Fibroblast of pulmonary artery (primary cell): ENCODE results near the gene MAP3K19.

Source experiments
- DNase-seq: peaks from one replicate; pipeline ENCODE4 v3.0.0-alpha.2; 2010; ENCODE audit warnings: low read depth
- H3K4me3 ChIP-seq: replicated peaks from 2 replicates; pipeline ENCODE4 v1.5.1; 2011; ENCODE audit warnings: low read depth, mild to moderate bottlenecking, control low read depth, low read length, moderate library complexity
- TF ChIP-seq, protein P1 (sequence below): IDR thresholded peaks from 2 replicates; pipeline ENCODE4 v1.5.1; 2011; ENCODE audit warnings: mild to moderate bottlenecking, control low read depth, low read length, inconsistent platforms; ENCODE audit errors: missing control alignments

Gene MAP3K19

DNA sequence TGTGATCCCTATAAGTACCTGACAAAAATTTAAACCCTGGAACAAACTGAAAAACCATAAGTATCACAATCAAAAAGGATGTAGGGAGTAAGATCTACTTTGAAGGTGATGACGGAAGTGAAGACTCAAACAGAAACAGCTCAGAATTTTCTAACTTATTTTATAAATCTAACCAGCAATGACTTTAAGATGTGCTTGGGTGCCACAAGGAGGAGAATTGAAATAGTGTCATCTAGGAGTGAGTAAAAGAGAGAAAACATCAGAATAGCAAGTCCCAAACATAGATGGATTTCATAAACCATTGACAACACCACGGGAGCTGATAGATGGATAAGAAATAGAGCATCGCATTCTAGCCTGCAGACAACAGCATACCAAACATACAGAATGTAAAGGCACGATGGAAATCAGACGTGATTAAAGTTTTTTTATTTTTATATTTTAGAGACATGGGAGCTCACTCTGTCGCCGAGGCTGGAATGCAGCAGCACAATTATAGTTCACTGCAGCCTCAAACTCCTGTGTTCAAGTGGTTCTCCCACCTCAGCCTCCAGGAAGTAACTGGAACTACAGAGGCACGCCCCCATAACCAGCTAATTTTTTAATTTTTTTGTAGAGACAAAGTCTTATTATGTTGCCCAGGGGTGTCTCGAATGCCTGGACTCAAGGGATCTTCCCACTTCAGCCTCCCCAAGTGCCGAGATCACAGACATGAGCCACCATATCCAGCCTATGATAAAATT, 36.9 kb downstream of the MAP3K19 start:
- no peak for DNase-seq
- H3K4me3 ChIP-seq = no peak overlapping the region
- TF ChIP-seq, protein P1, sequence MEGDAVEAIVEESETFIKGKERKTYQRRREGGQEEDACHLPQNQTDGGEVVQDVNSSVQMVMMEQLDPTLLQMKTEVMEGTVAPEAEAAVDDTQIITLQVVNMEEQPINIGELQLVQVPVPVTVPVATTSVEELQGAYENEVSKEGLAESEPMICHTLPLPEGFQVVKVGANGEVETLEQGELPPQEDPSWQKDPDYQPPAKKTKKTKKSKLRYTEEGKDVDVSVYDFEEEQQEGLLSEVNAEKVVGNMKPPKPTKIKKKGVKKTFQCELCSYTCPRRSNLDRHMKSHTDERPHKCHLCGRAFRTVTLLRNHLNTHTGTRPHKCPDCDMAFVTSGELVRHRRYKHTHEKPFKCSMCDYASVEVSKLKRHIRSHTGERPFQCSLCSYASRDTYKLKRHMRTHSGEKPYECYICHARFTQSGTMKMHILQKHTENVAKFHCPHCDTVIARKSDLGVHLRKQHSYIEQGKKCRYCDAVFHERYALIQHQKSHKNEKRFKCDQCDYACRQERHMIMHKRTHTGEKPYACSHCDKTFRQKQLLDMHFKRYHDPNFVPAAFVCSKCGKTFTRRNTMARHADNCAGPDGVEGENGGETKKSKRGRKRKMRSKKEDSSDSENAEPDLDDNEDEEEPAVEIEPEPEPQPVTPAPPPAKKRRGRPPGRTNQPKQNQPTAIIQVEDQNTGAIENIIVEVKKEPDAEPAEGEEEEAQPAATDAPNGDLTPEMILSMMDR = no peak

DNA sequence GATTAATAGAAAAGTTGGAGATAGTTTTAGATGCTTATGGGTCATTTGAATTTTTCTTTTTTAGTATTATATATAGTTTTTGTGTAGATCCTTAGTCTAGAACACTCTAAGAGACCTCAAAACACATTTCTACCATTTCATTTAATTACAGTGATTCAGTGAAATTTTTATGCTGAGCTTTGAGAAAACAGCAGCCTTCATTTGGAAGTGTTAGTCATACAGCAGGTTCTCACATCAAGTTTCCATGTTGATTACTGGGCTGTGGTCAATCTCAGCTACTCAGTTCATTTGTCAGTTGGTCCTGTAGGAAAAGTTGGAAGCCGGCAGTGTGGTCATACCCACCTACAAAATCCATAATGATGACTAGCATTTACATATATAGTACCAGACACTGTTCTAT, 37.9 kb downstream of the MAP3K19 start:
- TF ChIP-seq, protein P1 = no peak
- DNase-seq = no peak
- H3K4me3 ChIP-seq = no peak overlapping the region

DNA sequence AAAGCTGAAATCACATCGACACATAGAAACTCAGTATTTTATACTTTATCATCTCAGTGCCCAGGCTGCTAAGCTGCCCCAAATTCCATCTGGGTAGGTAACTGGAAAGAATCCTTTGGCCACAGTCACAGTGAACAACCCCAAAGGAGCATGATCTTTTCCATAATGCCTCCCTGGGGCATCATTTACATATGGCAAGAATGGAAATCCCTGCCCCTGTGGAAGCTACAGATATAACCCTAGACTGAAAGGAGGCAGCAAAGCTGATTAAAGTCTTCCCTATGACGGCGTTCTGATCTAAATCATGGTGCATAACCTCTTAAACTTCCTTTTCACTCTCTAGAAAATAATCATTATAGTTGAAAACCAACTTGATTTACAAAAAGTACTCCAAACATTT, 41.5 kb downstream of the MAP3K19 start:
- no peak for DNase-seq
- no peak overlapping the region for H3K4me3 ChIP-seq
- TF ChIP-seq, protein P1 = no peak

DNA sequence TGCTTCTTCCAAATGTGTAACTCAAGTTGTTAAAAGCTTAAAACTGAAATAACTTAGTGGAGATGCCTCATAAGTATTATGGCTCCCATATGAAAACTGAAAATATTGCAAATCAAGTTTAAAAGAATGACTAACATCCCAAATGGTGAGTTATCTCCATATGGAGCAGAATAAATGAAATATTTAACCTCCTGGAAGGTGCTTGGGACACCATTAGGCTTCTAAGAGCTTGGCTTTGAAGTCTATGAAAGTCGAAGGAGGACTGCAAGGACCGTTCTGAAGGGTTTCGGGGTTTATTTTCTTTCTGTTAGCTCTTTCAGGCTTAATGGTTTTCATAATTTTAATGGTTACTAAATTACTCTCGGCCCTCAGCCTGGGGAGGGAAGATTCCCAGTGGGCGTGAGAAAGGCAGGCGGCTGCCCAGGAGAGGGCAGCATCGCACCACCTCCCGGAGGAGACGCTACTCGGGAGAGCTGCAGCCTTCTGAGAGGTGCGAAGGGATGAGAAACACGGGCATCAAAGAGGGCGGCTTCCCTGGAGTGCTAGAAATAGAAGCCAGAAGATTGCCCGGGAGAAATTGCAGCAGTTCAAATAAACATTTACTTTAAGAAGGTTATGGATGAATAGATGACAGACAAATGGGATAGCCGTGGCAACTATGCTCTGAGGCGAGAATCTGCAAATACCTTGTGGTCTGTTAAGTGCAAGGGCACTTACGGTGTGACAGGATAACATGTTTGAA, 43.1 kb downstream of the MAP3K19 start:
- TF ChIP-seq, protein P1 = peak; percentile 95
- H3K4me3 ChIP-seq = no peak overlapping the region

DNA sequence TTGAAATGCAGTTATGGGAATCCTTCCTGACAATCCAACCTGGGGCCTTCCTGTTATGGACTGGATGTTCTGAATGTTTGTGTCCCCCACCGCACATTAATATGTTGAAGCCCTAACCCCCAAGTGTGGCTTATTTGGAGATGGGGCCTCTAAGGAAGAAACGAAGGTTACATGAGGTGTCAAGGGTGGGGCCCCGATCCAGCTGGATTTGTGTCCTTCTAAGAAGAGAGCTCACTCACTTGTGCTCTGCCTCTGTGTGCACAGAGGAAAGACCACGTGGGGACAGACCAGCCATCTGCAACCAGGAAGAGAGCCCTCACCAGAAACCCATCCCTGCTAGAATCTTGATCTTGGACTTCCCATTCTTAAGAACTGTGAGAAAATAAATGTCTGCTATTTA, 44.4 kb downstream of the MAP3K19 start:
- no peak for DNase-seq
- TF ChIP-seq, protein P1 = no peak
- H3K4me3 ChIP-seq = no peak overlapping the region

More for the DNA sequence above, 43.1 kb downstream of the MAP3K19 start:
- DNase-seq = peak; percentile 71

DNA sequence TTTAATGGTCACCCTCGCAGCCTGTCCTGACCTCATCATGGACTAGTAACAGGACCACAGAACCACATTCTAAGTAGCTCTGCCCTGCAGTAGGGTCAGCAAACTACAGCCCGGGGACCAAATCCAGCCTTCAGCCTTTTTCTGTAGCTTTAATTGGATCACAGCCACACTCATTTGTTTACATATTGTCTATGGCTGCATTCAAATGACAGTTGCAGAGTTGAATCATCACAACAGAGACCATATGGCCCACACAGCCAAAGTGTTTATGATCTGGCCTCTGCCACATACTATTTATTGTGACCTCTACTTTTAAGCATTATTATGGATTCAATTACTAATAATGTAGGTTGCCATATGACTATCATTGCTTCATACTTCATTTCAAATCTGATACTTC, 47.7 kb downstream of the MAP3K19 start:
- DNase-seq = no peak
- no peak overlapping the region for H3K4me3 ChIP-seq
- TF ChIP-seq, protein P1 = no peak
